ENCODE results near the gene SEC16B. TPM values are rescaled to one million over a fixed set of nuclear protein-coding genes. Genes with fewer than 3 reads are reported as not detected.

The SEC16B gene
- total RNA-seq, 1 experiment from 2014 or later: 0.07 TPM

DNA sequence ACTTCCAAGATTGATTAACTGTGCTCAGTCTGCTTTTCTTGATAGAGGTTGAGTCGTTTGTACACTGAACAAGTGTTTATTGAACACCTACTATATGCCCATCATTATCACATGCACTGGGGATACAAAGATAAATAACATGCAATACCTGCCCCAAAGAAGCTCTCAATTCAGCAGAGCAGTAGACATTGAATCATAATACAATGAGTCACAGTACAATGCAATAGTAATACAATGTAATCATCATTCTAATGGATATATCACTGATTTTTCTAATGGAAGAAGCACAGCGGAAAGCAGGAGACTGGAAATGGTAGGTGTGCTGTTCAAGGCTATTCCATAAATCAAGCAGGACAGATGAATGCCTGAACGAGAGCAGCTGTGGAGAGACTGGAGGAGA is 3.7 kb upstream of the SEC16B start:
- POLR2A ChIA-PET (ENCODE audit: unreplicated experiment): no interaction called here
- no peak for ATAC-seq

DNA sequence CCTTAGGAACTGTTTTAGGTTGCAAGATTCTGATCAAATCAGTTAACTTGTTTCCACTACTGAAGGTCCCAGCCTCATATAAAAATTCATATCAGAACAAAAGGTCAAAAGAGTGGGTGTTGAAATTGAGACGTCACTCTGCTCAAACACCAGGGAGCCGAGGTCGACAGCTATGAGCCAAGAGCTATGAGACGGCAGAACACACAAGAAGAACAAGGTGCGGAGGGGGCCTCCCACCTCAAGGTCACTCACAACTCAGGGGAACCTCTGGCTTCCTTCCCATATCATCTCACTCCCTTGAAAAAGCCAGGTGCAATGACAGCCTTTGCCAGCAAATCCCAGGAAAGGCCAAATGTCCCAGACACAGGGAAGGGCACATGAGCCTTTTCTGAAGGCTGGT is 749 bp downstream of the SEC16B start:
- no peaks in the 10 kb centered on the region for H3K27me3 ChIP-seq (ENCODE audit: low read length)
- H3K36me3 ChIP-seq (ENCODE audit: low read depth, low read length): no peaks in the 10 kb centered on the region
- no peaks in the 10 kb centered on the region for H3F3A ChIP-seq (ENCODE audit: low read length, unreplicated experiment)
- H3K4me1 ChIP-seq (ENCODE audit: insufficient read depth, low read length): no peaks in the 10 kb centered on the region
- no peak overlapping the region for H3K4me2 ChIP-seq (ENCODE audit: low read length)
- intact Hi-C loops (cut with micrococcal nuclease): no loop called here
- H4K20me1 ChIP-seq (ENCODE audit: low read length): no peaks in the 10 kb centered on the region
- H3K27ac ChIP-seq (ENCODE audit: low read length): no peak overlapping the region
- CTCF ChIA-PET: no interaction called here
- H3K4me3 ChIP-seq (ENCODE audit: low read length): no peak overlapping the region
- ATAC-seq: no peak
- H3K9ac ChIP-seq (ENCODE audit: low read length): no peak overlapping the region
- no peaks in the 10 kb centered on the region for H3K9me3 ChIP-seq (ENCODE audit: low read length)
- H2AFZ ChIP-seq (ENCODE audit: low read length): no peak overlapping the region
- DNase-seq: no peak
- BruUV-seq (replicated peaks): no TSS peak
- no peaks in the 10 kb centered on the region for H3K79me2 ChIP-seq (ENCODE audit: low read length)
- POLR2A ChIA-PET (ENCODE audit: unreplicated experiment): no interaction called here
- no peak for TF ChIP-seq EZH2phosphoT487 (IDR thresholded peaks at IDR 0.05; ENCODE audit: borderline replicate concordance, low read length)
- TF ChIP-seq, protein P1, sequence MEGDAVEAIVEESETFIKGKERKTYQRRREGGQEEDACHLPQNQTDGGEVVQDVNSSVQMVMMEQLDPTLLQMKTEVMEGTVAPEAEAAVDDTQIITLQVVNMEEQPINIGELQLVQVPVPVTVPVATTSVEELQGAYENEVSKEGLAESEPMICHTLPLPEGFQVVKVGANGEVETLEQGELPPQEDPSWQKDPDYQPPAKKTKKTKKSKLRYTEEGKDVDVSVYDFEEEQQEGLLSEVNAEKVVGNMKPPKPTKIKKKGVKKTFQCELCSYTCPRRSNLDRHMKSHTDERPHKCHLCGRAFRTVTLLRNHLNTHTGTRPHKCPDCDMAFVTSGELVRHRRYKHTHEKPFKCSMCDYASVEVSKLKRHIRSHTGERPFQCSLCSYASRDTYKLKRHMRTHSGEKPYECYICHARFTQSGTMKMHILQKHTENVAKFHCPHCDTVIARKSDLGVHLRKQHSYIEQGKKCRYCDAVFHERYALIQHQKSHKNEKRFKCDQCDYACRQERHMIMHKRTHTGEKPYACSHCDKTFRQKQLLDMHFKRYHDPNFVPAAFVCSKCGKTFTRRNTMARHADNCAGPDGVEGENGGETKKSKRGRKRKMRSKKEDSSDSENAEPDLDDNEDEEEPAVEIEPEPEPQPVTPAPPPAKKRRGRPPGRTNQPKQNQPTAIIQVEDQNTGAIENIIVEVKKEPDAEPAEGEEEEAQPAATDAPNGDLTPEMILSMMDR (conservative IDR thresholded peaks at IDR 0.05; ENCODE audit: low read depth, low read length): no peak
- no peak for TF ChIP-seq EZH2 (IDR thresholded peaks at IDR 0.05; ENCODE audit: low read length, unreplicated experiment)
- H3K9me2 ChIP-seq (replicated peaks; ENCODE audit: low read length): no peaks in the 10 kb centered on the region

More for the DNA sequence above, 3.7 kb upstream of the SEC16B start:
- Histone ChIP-seq H3K9ac (ENCODE audit: low read length) (no peak overlapping the region), H3K36me3 (ENCODE audit: low read depth, low read length) (no peaks in the 10 kb centered on the region), H4K20me1 (ENCODE audit: low read length) (no peaks in the 10 kb centered on the region), H3K4me3 (ENCODE audit: low read length) (no peak overlapping the region), H3K27me3 (ENCODE audit: low read length) (no peaks in the 10 kb centered on the region), H3K9me2 (replicated peaks; ENCODE audit: low read length) (no peaks in the 10 kb centered on the region), H2AFZ (ENCODE audit: low read length) (no peak overlapping the region), H3K9me3 (ENCODE audit: low read length) (no peaks in the 10 kb centered on the region), H3F3A (ENCODE audit: low read length, unreplicated experiment) (no peaks in the 10 kb centered on the region), H3K4me1 (ENCODE audit: insufficient read depth, low read length) (no peaks in the 10 kb centered on the region), H3K27ac (ENCODE audit: low read length) (no peak overlapping the region), H3K79me2 (ENCODE audit: low read length) (no peaks in the 10 kb centered on the region), H3K4me2 (ENCODE audit: low read length) (no peak overlapping the region)
- intact Hi-C loops (cut with micrococcal nuclease): no loop called here
- CTCF ChIA-PET: no interaction called here
- DNase-seq: no peak
- TF ChIP-seq EZH2 (IDR thresholded peaks at IDR 0.05; ENCODE audit: low read length, unreplicated experiment): no peak
- no peak for TF ChIP-seq EZH2phosphoT487 (IDR thresholded peaks at IDR 0.05; ENCODE audit: borderline replicate concordance, low read length)
- TF ChIP-seq, protein P1 (conservative IDR thresholded peaks at IDR 0.05; ENCODE audit: low read depth, low read length): no peak
- no TSS peak for BruUV-seq (replicated peaks)

- no peak overlapping the region for H3K27ac ChIP-seq (ENCODE audit: low read length)
- intact Hi-C loops (cut with micrococcal nuclease): no loop called here
- BruUV-seq (replicated peaks): no TSS peak
Measured at GRCh38 chr1:177966199-177966598, 3.7 kb downstream of the SEC16B start.

More at GRCh38 chr1:177966199-177966598, 3.7 kb downstream of the SEC16B start:
- H3K9ac ChIP-seq (ENCODE audit: low read length): no peak overlapping the region
- no peak overlapping the region for H3K4me2 ChIP-seq (ENCODE audit: low read length)
- TF ChIP-seq, protein P1 (conservative IDR thresholded peaks at IDR 0.05; ENCODE audit: low read depth, low read length): no peak
- TF ChIP-seq EZH2phosphoT487 (IDR thresholded peaks at IDR 0.05; ENCODE audit: borderline replicate concordance, low read length) (no peak), EZH2 (IDR thresholded peaks at IDR 0.05; ENCODE audit: low read length, unreplicated experiment) (no peak)
- no peak for DNase-seq
- no peaks in the 10 kb centered on the region for H3K27me3 ChIP-seq (ENCODE audit: low read length)
- H4K20me1 ChIP-seq (ENCODE audit: low read length): no peaks in the 10 kb centered on the region
- H3K9me2 ChIP-seq (replicated peaks; ENCODE audit: low read length): no peaks in the 10 kb centered on the region
- no peaks in the 10 kb centered on the region for H3K79me2 ChIP-seq (ENCODE audit: low read length)
- no peak overlapping the region for H3K4me3 ChIP-seq (ENCODE audit: low read length)
- H3K9me3 ChIP-seq (ENCODE audit: low read length): no peaks in the 10 kb centered on the region
- no peak for ATAC-seq
- no peaks in the 10 kb centered on the region for H3K4me1 ChIP-seq (ENCODE audit: insufficient read depth, low read length)
- H3K36me3 ChIP-seq (ENCODE audit: low read depth, low read length): no peaks in the 10 kb centered on the region
- POLR2A ChIA-PET (ENCODE audit: unreplicated experiment): no interaction called here
- no peaks in the 10 kb centered on the region for H3F3A ChIP-seq (ENCODE audit: low read length, unreplicated experiment)
- H2AFZ ChIP-seq (ENCODE audit: low read length): no peak overlapping the region
- CTCF ChIA-PET: no interaction called here
